K562 (cell line): ENCODE measurements around the gene MAP3K6. TPM values are rescaled to one million over a fixed set of nuclear protein-coding genes. Genes with fewer than 3 reads are reported as not detected.

Source experiments
- ARHGAP35 ChIP-seq: fragments of 450-650 bp; IDR thresholded peaks from 2 replicates; pipeline ENCODE4 v1.6.1; 2018; ENCODE audit not compliant: partially characterized antibody
- BRF1 ChIP-seq: IDR thresholded peaks from 3 replicates; pipeline ENCODE4 v1.6.1; 2011; ENCODE audit warnings: borderline replicate concordance, mild to moderate bottlenecking; ENCODE audit not compliant: insufficient read length; ENCODE audit errors: extremely low read depth
- CLOCK ChIP-seq: fragments of 250-450 bp; sonication (Bioruptor Pico); IDR thresholded peaks from 2 replicates; pipeline ENCODE4 v1.4.0; 2020; ENCODE audit warnings: mild to moderate bottlenecking, moderate library complexity, borderline replicate concordance
- DEAF1 ChIP-seq: fragments of 450-650 bp; formaldehyde crosslinking; IDR thresholded peaks from 2 replicates; pipeline ENCODE4 v1.4.0; 2020; ENCODE audit warnings: mild to moderate bottlenecking, moderate library complexity
- E2F8 ChIP-seq: fragments of 450-650 bp; IDR thresholded peaks from 2 replicates; pipeline ENCODE4 v1.7.1; 2018; ENCODE audit warnings: mild to moderate bottlenecking, low read depth; ENCODE audit not compliant: partially characterized antibody
- ERF ChIP-seq: fragments of 450-650 bp; formaldehyde crosslinking; IDR thresholded peaks from 2 replicates; pipeline ENCODE4 v1.4.0; 2020; ENCODE audit warnings: mild to moderate bottlenecking, mixed read lengths
- EZH2 ChIP-seq: IDR thresholded peaks from 2 replicates; pipeline ENCODE4 v1.6.1; 2012; ENCODE audit warnings: low read depth, mild to moderate bottlenecking, inconsistent platforms, low read length, borderline replicate concordance
- FIP1L1 ChIP-seq: fragments of 200-400 bp; formaldehyde crosslinking; IDR thresholded peaks from 2 replicates; pipeline ENCODE4 v1.6.1; 2018; ENCODE audit warnings: mild to moderate bottlenecking, low read depth, low read length; ENCODE audit not compliant: poor library complexity, severe bottlenecking
- RAD21 ChIP-seq, 2 experiments: fragments of 250-450 bp in 1 of 2; fragments of 450-650 bp in 1 of 2; sonication (Bioruptor Pico) in 1 of 2; formaldehyde crosslinking in 1 of 2; IDR thresholded peaks in 1 of 2; conservative IDR thresholded peaks in 1 of 2; 2 replicates each; pipeline versions ENCODE4 v1.4.0 to v1.8.0; 2020 to 2022; ENCODE audit warnings: mild to moderate bottlenecking in 2 of 2, moderate library complexity in 1 of 2
- RBM25 ChIP-seq: fragments of 200-400 bp; formaldehyde crosslinking; IDR thresholded peaks from 2 replicates; pipeline ENCODE4 v1.6.1; 2018; ENCODE audit warnings: low read length, low read depth, moderate library complexity; ENCODE audit not compliant: severe bottlenecking
- RBM34 ChIP-seq: fragments of 200-400 bp; formaldehyde crosslinking; IDR thresholded peaks from 2 replicates; pipeline ENCODE4 v1.6.1; 2018; ENCODE audit warnings: low read length, borderline replicate concordance; ENCODE audit not compliant: insufficient read depth
- SRF ChIP-seq, 2 experiments: fragments of 250-450, 450-650 bp in 1 of 2; sonication (Bioruptor Pico) in 1 of 2; sonication (generic) in 1 of 2; formaldehyde crosslinking; IDR thresholded peaks; 2 replicates each; pipeline versions ENCODE4 v1.5.0 to v1.5.1; 2020 to 2022; ENCODE audit warnings: mild to moderate bottlenecking in 1 of 2, missing genetic modification reagents in 1 of 2
- SUPT5H ChIP-seq: fragments of 450-650 bp; IDR thresholded peaks from 2 replicates; pipeline ENCODE4 v1.6.1; 2016
- TSC22D4 ChIP-seq: fragments of 450-650 bp; IDR thresholded peaks from 2 replicates; pipeline ENCODE4 v1.6.1; 2016; ENCODE audit warnings: missing genetic modification characterization, missing biosample characterization, control low read depth
- USF1 ChIP-seq: sonication (generic); formaldehyde crosslinking; IDR thresholded peaks from 2 replicates; pipeline ENCODE4 v1.9.0; 2022; ENCODE audit warnings: mild to moderate bottlenecking, missing genetic modification reagents
- XRCC3 ChIP-seq: fragments of 450-650 bp; IDR thresholded peaks from 2 replicates; pipeline ENCODE4 v1.6.1; 2017; ENCODE audit warnings: mild to moderate bottlenecking, moderate library complexity
- ZNF197 ChIP-seq: fragments of 200-800 bp; sonication (Bioruptor generic); IDR thresholded peaks from 2 replicates; pipeline ENCODE4 v1.6.1; 2016; ENCODE audit warnings: low read depth, missing genetic modification characterization, missing compliant biosample characterization
- ZNF23 ChIP-seq: fragments of 250-450 bp; sonication (Bioruptor Pico); IDR thresholded peaks from 2 replicates; pipeline ENCODE4 v1.4.0; 2020; ENCODE audit warnings: mild to moderate bottlenecking
- ZNF780A ChIP-seq: fragments of 250-450 bp; sonication (Bioruptor Pico); IDR thresholded peaks from 2 replicates; pipeline ENCODE4 v1.5.0; 2021; ENCODE audit warnings: mild to moderate bottlenecking
- ZNF785 ChIP-seq: fragments of 250-450 bp; sonication (Bioruptor Pico); IDR thresholded peaks from 2 replicates; pipeline ENCODE4 v1.4.0; 2020; ENCODE audit warnings: mild to moderate bottlenecking
- polyA plus RNA-seq, 8 experiments: library from polyadenylated mRNA; depleted of rRNA in 4 of 8; stranded (reverse) in 5 of 8; unstranded in 3 of 8; fragments of >200 nt; fragmentation: Nextera tagmentation in 2 of 8; fragmentation: Illumina TruSeq in 1 of 8; extraction: Ambion mirVana in 2 of 8; extraction: Trizol in 1 of 8; gene quantifications; 2 replicates each; pipeline versions ENCODE4 v1.2.1 to v1.2.3, GENCODE V29; 2011 to 2014; ENCODE audit warnings: inconsistent platforms in 1 of 8, missing spikeins in 1 of 8
- total RNA-seq, 7 experiments: library from RNA; depleted of rRNA in 6 of 7; stranded (reverse); fragments of >200 nt in 6 of 7; fragmentation: Illumina TruSeq in 2 of 7; extraction: Trizol in 2 of 7; gene quantifications; 2 replicates each; pipeline versions ENCODE4 v1.2.1 to v1.2.3, GENCODE V29; 2011 to 2021; ENCODE audit warnings: low replicate concordance in 1 of 7

The MAP3K6 gene
- total and polyA plus RNA-seq, 9 of the 15 experiments (the other 6 are each of a cell fraction or from before 2014, with no cell fraction given) = 0.99 to 21.9 (median 7.0) TPM

- TF ChIP-seq FIP1L1 (peak; percentile 57), BRF1 (no peak), CLOCK (no peak), XRCC3 (no peak), DEAF1 (CRISPR knock-in tag) (no peak), RBM34 (no peak), E2F8 (no peak), USF1 (CRISPR knock-in tag) (no peak), RAD21 (CRISPR knock-in tag; conservative IDR thresholded peaks at IDR 0.05 in 1 of 2, IDR thresholded peaks at IDR 0.05 in 1 of 2) (peak; percentile 45 to 60), ZNF780A (CRISPR knock-in tag) (no peak), ARHGAP35 (no peak), ZNF785 (no peak), SUPT5H (peak; percentile 74; the same call in 1 of the 2 replicates), SRF (CRISPR knock-in tag; IDR thresholded peaks at IDR 0.05) (0 out of 4 replicates have a peak, but pooled peaks of 1 of the 2 experiments have one; percentile 28), EZH2 (no peak), ERF (CRISPR knock-in tag) (no peak; the same call in 1 of the 2 replicates), RBM25 (peak; percentile 98), ZNF197 (CRISPR knock-in tag) (no peak), ZNF23 (CRISPR knock-in tag) (no peak), TSC22D4 (tag) (no peak)
Measured at GRCh38 chr1:27392096-27392777, 25.5 kb upstream of the MAP3K6 start, which contains the start of gene GPR3 (continued).
